ENCODE measurements around the gene HOXC6. TPM values are rescaled to one million over a fixed set of nuclear protein-coding genes. Genes with fewer than 3 reads are reported as not detected.
"Not testable (repeated sequence)": the region's sequence is repeated elsewhere in the genome, so short reads cannot be mapped to it uniquely, and the experiment has no call there.

Gene HOXC6
- total RNA-seq, 2 donors from 2014 or later, result not detected

GRCh38 chr12:54074308-54074707 lies 46.1 kb downstream of the HOXC6 start:
- Mint-ChIP-seq H3K27me3 (peaks cover 67% of the 10 kb centered on the region), H3K4me3 (no peak overlapping the region), H3K36me3 (ENCODE audit: low read depth) (peaks cover 2% of the 10 kb centered on the region), H3K27ac (no peak overlapping the region), H3K4me1 (peaks cover 2% of the 10 kb centered on the region)
- H3K9me3 ChIP-seq (ENCODE audit: control insufficient read depth, low read length, poor library complexity, severe bottlenecking), result no peaks in the 10 kb centered on the region
- DNase-seq (no peak), ATAC-seq (no peak)

- Mint-ChIP-seq H3K27ac (peak overlapping the region; percentile 29), H3K36me3 (ENCODE audit: low read depth) (peaks cover 2% of the 10 kb centered on the region), H3K4me3 (no peak overlapping the region), H3K27me3 (peaks cover 60% of the 10 kb centered on the region), H3K4me1 (peaks cover 2% of the 10 kb centered on the region)
- no peak for DNase-seq
- H3K9me3 ChIP-seq (ENCODE audit: control insufficient read depth, low read length, poor library complexity, severe bottlenecking), result no peaks in the 10 kb centered on the region
- no peak for ATAC-seq
These were observed 47.2 kb downstream of the HOXC6 start for GRCh38 chr12:54075409-54075808.

- DNase-seq (no peak), ATAC-seq (no peak)
- Mint-ChIP-seq H3K27me3 (peaks cover 58% of the 10 kb centered on the region), H3K36me3 (ENCODE audit: low read depth) (peaks cover 2% of the 10 kb centered on the region), H3K4me3 (no peak overlapping the region), H3K4me1 (peaks cover 3% of the 10 kb centered on the region), H3K27ac (no peak overlapping the region)
- no peaks in the 10 kb centered on the region for H3K9me3 ChIP-seq (ENCODE audit: control insufficient read depth, low read length, poor library complexity, severe bottlenecking)
These were observed 47.7 kb downstream of the HOXC6 start for GRCh38 chr12:54075974-54076373.

GRCh38 chr12:54077843-54078242 lies 49.6 kb downstream of the HOXC6 start:
- not testable (repeated sequence) for H3K36me3 Mint-ChIP-seq (ENCODE audit: low read depth); H3K9me3 ChIP-seq (ENCODE audit: control insufficient read depth, low read length, poor library complexity, severe bottlenecking); H3K4me3 Mint-ChIP-seq; H3K27ac Mint-ChIP-seq; ATAC-seq; DNase-seq
- Mint-ChIP-seq H3K4me1 (peaks cover 14% of the 10 kb centered on the region), H3K27me3 (peaks cover 57% of the 10 kb centered on the region)

- not testable (repeated sequence) for H3K27ac Mint-ChIP-seq; DNase-seq; ATAC-seq; H3K4me3 Mint-ChIP-seq; H3K9me3 ChIP-seq (ENCODE audit: control insufficient read depth, low read length, poor library complexity, severe bottlenecking); H3K36me3 Mint-ChIP-seq (ENCODE audit: low read depth)
- H3K27me3 Mint-ChIP-seq, result peaks cover 44% of the 10 kb centered on the region
- H3K4me1 Mint-ChIP-seq, result peaks cover 18% of the 10 kb centered on the region
These were observed 50.9 kb downstream of the HOXC6 start for GRCh38 chr12:54079115-54079514.

Other genes starting within 250 kb of the HOXC6 start
- not detected for gene HOXC13, start 89.6 kb upstream of the HOXC6 start, total RNA-seq
- not detected for gene HOXC12, start 73.5 kb upstream of the HOXC6 start, total RNA-seq
- gene HOXC11, start 55.3 kb upstream of the HOXC6 start, total RNA-seq, result not detected
- gene HOTAIR, start 53.5 kb upstream of the HOXC6 start, total RNA-seq, result not detected
- not detected for gene HOXC10, start 43.3 kb upstream of the HOXC6 start, total RNA-seq
- not detected for gene HOXC9, start 28.3 kb upstream of the HOXC6 start, total RNA-seq
- gene HOXC8, start 19.5 kb upstream of the HOXC6 start, total RNA-seq, result not detected
- not detected for gene HOXC5, start 4.6 kb downstream of the HOXC6 start, total RNA-seq
- not detected for gene HOXC4, start 25.4 kb downstream of the HOXC6 start, total RNA-seq
- 1 to 10 TPM; 8.6 to 9.2 TPM for gene SMUG1, start 160.5 kb downstream of the HOXC6 start, total RNA-seq

All from T-helper 17 cell (primary cell).